ENCODE measurements around the gene CXCR2.
"Not testable (repeated sequence)": the region's sequence is repeated elsewhere in the genome, so short reads cannot be mapped to it uniquely, and the experiment has no call there.

The CXCR2 gene

GRCh38 chr2:218083352-218083676 lies 42.5 kb upstream of the CXCR2 start:
- Histone ChIP-seq H3K4me3 (no peak overlapping the region), H3K27ac (no peak overlapping the region)
- TF ChIP-seq, protein P1, sequence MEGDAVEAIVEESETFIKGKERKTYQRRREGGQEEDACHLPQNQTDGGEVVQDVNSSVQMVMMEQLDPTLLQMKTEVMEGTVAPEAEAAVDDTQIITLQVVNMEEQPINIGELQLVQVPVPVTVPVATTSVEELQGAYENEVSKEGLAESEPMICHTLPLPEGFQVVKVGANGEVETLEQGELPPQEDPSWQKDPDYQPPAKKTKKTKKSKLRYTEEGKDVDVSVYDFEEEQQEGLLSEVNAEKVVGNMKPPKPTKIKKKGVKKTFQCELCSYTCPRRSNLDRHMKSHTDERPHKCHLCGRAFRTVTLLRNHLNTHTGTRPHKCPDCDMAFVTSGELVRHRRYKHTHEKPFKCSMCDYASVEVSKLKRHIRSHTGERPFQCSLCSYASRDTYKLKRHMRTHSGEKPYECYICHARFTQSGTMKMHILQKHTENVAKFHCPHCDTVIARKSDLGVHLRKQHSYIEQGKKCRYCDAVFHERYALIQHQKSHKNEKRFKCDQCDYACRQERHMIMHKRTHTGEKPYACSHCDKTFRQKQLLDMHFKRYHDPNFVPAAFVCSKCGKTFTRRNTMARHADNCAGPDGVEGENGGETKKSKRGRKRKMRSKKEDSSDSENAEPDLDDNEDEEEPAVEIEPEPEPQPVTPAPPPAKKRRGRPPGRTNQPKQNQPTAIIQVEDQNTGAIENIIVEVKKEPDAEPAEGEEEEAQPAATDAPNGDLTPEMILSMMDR (IDR thresholded peaks at IDR 0.05) = no peak
- no peak for DNase-seq (ENCODE audit: low spot score)

DNA sequence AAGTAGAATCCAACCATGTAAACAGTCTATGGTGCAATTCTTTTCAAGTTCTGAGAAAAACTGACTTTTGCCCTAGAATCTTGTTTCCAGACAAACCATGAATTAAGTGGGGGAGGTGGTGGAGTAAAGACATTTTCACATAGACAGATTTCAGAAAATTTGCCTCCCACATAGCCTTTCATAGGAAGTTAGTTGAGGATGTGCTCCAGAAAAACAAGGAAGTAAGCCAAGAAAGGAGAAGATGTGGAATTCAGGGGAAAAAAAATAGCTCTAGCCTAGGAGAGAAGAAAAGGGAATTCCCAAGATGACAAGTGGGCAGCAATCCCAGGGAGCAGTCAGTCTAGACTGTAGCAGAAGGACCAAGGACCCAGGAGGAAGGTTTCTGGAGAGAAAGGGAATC lies 39.4 kb upstream of the CXCR2 start:
- H3K27ac ChIP-seq = no peak overlapping the region

DNA sequence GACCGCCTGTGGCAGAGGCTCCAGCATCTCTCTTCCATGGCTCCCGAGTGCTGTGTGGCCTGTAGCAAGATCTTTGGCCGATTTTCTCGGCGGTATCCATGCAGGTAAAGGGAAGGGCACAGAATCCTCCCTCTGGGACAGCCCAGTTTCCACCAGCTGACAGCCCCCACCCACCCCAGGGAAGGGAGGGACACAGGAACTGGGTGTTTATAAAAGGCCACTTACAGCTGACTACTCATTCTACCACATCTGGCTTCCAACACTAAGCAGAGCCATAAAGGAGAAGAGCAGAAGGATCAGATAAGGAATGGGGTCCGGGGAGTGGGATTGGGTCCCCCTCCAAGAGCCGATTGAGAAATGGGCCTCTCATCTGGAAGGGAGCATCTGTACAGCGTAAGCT lies 36.6 kb upstream of the CXCR2 start:
- no peak for DNase-seq (ENCODE audit: low spot score)
- TF ChIP-seq, protein P1 (IDR thresholded peaks at IDR 0.05) = no peak
- Histone ChIP-seq H3K4me3 (no peak overlapping the region), H3K27ac (no peak overlapping the region)

More for the DNA sequence above, 39.4 kb upstream of the CXCR2 start:
- no peak for DNase-seq (ENCODE audit: low spot score)
- TF ChIP-seq, protein P1 (IDR thresholded peaks at IDR 0.05) = no peak
- H3K4me3 ChIP-seq = no peak overlapping the region

DNA sequence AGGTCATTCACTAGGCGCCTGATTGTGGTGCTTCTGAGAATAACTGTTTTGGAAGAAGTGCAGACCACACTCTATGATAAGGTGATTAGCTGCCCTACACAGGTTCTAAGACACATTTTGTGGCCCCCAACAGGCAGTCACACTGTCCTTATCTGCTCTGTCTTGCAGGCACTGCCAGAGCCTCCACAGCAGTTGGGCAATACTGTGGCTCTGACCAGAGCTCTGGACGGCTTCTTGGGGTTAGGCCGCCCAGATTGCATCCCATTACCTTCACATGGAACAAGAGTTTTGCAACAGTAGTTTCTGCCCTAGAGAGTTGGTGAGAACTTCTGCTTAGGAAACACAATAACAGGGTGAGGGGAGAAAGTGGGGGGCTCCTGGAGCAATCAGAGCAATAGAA lies 34.1 kb upstream of the CXCR2 start:
- TF ChIP-seq, protein P1 (IDR thresholded peaks at IDR 0.05) = no peak
- Histone ChIP-seq H3K4me3 (no peak overlapping the region), H3K27ac (no peak overlapping the region)
- no peak for DNase-seq (ENCODE audit: low spot score)

DNA sequence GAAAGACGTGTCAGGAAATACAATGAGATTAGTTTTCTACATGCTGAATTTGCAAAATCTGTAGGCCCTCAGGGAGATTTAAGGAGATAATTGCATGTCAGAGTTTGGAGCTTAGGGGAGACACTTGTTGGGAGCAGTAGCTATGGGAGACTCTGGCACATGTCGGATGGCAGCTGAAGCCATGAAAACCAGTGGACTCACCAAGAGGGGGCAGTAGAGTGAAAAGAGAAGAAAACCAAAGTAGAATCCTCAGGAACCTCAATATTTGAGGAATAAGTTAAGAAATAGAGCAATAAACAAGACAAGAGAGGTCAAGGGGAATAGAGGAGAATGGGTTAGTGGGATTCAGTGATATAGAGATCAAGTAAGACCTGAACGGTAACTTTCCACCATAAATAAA lies 31.9 kb upstream of the CXCR2 start:
- no peak for DNase-seq (ENCODE audit: low spot score)
- TF ChIP-seq, protein P1 (IDR thresholded peaks at IDR 0.05) = no peak
- H3K27ac ChIP-seq = no peak overlapping the region
- no peak overlapping the region for H3K4me3 ChIP-seq

- H3K27ac ChIP-seq = no peak overlapping the region
- TF ChIP-seq, protein P1 (IDR thresholded peaks at IDR 0.05) = no peak
- no peak for DNase-seq (ENCODE audit: low spot score)
- H3K4me3 ChIP-seq = no peak overlapping the region
Observed at GRCh38 chr2:218095853-218096252, 30.0 kb upstream of the CXCR2 start.

GRCh38 chr2:218097975-218098374 lies 27.9 kb upstream of the CXCR2 start:
- no peak overlapping the region for H3K4me3 ChIP-seq
- TF ChIP-seq, protein P1 (IDR thresholded peaks at IDR 0.05) = no peak
- no peak overlapping the region for H3K27ac ChIP-seq
- no peak for DNase-seq (ENCODE audit: low spot score)

DNA sequence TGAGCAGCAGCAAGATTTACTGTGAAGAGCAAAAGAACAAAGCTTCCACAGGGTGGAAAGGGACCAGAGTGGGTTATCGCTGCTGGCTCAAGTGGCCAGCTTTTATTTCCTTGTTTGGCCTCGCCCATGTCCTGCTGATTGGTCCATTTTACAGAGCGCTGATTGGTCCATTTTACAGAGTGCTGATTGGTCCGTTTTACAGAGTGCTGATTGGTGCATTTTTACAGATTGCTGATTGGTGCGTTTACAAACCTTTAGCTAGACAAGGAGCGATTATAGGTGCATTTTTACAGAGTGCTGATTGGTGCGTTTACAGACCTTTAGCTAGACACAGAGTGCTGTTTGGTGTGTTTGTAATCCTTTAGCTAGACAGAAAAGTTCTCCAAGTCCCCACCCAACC lies 17.0 kb upstream of the CXCR2 start:
- DNase-seq (ENCODE audit: low spot score); H3K27ac ChIP-seq; H3K4me3 ChIP-seq: not testable (repeated sequence)

DNA sequence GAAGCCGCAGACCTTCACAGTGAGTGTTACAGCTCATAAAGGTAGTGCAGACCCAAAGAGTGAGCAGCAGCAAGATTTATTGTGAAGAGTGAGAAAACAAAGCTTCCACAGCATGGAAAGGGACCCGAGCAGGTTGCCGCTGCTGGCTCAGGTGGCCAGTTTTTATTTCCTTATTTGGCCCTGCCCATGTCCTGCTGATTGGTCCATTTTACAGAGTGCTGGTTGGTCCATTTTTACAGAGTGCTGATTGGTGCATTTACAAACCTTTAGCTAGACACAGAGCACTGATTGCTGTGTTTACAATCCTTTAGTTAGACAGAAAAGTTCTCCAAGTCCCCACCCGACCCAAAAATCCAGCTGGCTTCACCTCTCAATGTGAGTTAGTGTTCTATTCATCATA lies 4.0 kb upstream of the CXCR2 start:
- H3K27ac ChIP-seq; H3K4me3 ChIP-seq; DNase-seq (ENCODE audit: low spot score): not testable (repeated sequence)

- DNase-seq (ENCODE audit: low spot score); H3K27ac ChIP-seq; H3K4me3 ChIP-seq: not testable (repeated sequence)
Observed at GRCh38 chr2:218122286-218122685, 3.5 kb upstream of the CXCR2 start.

Measured in coronary artery (tissue), 2 donors.